ENCODE data around the gene TRANK1.

Gene TRANK1

GRCh38 chr3:36894914-36895313 is 49.9 kb downstream of the TRANK1 start:
- CTCF ChIA-PET = no interaction called here
- Histone ChIP-seq H3K36me3 (ENCODE audit: control insufficient read depth in 2 of 2, insufficient read depth in 1 of 2, low read length in 2 of 2) (no peaks in the 10 kb centered on the region), H3K4me1 (ENCODE audit: control insufficient read depth, insufficient read depth, low read length) (no peaks in the 10 kb centered on the region), H3K27ac (ENCODE audit: extremely low read depth, low read depth, low read length) (no peak overlapping the region), H3K4me3 (ENCODE audit: low read depth, low read length) (no peak overlapping the region), H3K9me3 (ENCODE audit: control insufficient read depth, insufficient read depth, low read depth, low read length) (no peaks in the 10 kb centered on the region)
- no peak for TF ChIP-seq RBAK (tag by site-specific recombination; IDR thresholded peaks at IDR 0.05)
- POLR2A ChIA-PET = no interaction called here

DNA sequence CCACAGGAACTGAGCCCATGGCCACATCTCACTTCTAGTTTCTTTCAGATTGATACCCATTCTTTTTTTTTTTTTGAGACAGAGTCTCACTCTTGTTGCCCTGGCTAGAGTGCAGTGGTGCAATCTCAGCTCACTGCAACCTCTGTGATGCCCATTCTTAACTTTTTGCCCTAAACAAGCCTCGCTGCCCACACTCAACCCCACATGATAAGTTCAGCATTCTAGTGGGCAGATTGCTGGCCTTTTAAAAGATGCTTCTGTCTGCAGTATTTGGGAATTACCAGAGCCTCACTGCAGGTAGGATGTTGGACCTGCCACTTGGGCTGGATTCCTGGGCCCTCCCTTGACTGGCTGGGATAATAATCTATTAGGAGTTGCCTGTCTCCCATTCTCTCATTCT is 51.0 kb downstream of the TRANK1 start:
- no peak overlapping the region for H3K27ac ChIP-seq (ENCODE audit: extremely low read depth, low read depth, low read length)
- H3K36me3 ChIP-seq (ENCODE audit: control insufficient read depth in 2 of 2, insufficient read depth in 1 of 2, low read length in 2 of 2) = no peaks in the 10 kb centered on the region
- POLR2A ChIA-PET = interaction anchor here (1.4 kb wide), 1 partner anchor 12 kb away, joined by 3 read pairs; no protein-coding TSS in a partner anchor
- TF ChIP-seq ZNF37A (tag by site-specific recombination; IDR thresholded peaks at IDR 0.05) = no peak
- TF ChIP-seq, protein P1, sequence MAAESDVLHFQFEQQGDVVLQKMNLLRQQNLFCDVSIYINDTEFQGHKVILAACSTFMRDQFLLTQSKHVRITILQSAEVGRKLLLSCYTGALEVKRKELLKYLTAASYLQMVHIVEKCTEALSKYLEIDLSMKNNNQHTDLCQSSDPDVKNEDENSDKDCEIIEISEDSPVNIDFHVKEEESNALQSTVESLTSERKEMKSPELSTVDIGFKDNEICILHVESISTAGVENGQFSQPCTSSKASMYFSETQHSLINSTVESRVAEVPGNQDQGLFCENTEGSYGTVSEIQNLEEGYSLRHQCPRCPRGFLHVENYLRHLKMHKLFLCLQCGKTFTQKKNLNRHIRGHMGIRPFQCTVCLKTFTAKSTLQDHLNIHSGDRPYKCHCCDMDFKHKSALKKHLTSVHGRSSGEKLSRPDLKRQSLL (tag by site-specific recombination; IDR thresholded peaks at IDR 0.05) = no peak
- TF ChIP-seq ZNF175 (tag by site-specific recombination; IDR thresholded peaks at IDR 0.05) = no peak
- CTCF ChIA-PET = no interaction called here
- no peaks in the 10 kb centered on the region for H3K9me3 ChIP-seq (ENCODE audit: control insufficient read depth, insufficient read depth, low read depth, low read length)
- no peak overlapping the region for H3K4me3 ChIP-seq (ENCODE audit: low read depth, low read length)
- no peaks in the 10 kb centered on the region for H3K4me1 ChIP-seq (ENCODE audit: control insufficient read depth, insufficient read depth, low read length)

DNA sequence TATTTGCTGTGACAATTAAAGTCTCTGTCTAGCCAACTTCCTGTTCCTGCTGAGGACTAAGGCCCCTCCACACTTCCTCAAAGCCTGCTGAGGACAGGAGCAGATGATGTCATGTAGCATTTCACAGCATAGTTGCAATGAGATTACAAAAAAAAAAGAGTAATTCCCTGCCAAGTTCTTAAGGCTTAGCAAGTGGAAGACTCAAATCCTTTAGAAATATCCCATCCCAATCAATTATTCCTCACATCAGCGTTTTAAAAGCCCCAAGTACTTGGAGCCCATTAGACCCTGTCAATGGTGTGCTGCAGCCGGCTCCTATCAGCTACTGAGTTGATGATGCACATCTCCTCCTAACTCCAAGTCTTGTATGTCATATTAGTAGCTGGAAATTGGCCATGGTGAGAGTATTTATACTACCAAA is 51.7 kb downstream of the TRANK1 start:
- TF ChIP-seq HIC1 (tag by site-specific recombination; IDR thresholded peaks at IDR 0.05) (no peak), ZNF148 (tag by site-specific recombination; IDR thresholded peaks at IDR 0.05; ENCODE audit: borderline replicate concordance) (no peak), ZNF175 (tag by site-specific recombination; IDR thresholded peaks at IDR 0.05) (no peak), ZNF621 (tag by site-specific recombination; IDR thresholded peaks at IDR 0.05) (no peak), SETDB1 (IDR thresholded peaks at IDR 0.05; ENCODE audit: insufficient read length, low read length) (no peak), ZNF76 (tag by site-specific recombination; IDR thresholded peaks at IDR 0.05; ENCODE audit: borderline replicate concordance, low read depth) (no peak), ZBTB21 (tag by site-specific recombination; IDR thresholded peaks at IDR 0.05) (peak; percentile 43; the same call in 1 of the 2 replicates), ZNF629 (tag by site-specific recombination; IDR thresholded peaks at IDR 0.05) (0 out of 2 replicates have a peak, but pooled peaks have one; percentile 40)
- TF ChIP-seq, protein P2, sequence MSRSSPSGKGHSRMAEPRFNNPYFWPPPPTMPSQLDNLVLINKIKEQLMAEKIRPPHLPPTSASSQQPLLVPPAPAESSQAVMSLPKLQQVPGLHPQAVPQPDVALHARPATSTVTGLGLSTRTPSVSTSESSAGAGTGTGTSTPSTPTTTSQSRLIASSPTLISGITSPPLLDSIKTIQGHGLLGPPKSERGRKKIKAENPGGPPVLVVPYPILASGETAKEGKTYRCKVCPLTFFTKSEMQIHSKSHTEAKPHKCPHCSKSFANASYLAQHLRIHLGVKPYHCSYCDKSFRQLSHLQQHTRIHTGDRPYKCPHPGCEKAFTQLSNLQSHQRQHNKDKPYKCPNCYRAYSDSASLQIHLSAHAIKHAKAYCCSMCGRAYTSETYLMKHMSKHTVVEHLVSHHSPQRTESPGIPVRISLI (tag by site-specific recombination; IDR thresholded peaks at IDR 0.05) = 0 out of 2 replicates have a peak, but pooled peaks have one; percentile 30
- TF ChIP-seq, protein P3, sequence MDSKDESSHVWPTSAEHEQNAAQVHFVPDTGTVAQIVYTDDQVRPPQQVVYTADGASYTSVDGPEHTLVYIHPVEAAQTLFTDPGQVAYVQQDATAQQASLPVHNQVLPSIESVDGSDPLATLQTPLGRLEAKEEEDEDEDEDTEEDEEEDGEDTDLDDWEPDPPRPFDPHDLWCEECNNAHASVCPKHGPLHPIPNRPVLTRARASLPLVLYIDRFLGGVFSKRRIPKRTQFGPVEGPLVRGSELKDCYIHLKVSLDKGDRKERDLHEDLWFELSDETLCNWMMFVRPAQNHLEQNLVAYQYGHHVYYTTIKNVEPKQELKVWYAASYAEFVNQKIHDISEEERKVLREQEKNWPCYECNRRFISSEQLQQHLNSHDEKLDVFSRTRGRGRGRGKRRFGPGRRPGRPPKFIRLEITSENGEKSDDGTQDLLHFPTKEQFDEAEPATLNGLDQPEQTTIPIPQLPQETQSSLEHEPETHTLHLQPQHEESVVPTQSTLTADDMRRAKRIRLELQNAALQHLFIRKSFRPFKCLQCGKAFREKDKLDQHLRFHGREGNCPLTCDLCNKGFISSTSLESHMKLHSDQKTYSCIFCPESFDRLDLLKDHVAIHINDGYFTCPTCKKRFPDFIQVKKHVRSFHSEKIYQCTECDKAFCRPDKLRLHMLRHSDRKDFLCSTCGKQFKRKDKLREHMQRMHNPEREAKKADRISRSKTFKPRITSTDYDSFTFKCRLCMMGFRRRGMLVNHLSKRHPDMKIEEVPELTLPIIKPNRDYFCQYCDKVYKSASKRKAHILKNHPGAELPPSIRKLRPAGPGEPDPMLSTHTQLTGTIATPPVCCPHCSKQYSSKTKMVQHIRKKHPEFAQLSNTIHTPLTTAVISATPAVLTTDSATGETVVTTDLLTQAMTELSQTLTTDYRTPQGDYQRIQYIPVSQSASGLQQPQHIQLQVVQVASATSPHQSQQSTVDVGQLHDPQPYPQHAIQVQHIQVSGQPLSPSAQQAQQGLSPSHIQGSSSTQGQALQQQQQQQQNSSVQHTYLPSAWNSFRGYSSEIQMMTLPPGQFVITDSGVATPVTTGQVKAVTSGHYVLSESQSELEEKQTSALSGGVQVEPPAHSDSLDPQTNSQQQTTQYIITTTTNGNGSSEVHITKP (tag by site-specific recombination; IDR thresholded peaks at IDR 0.05) = no peak
- TF ChIP-seq, protein P4, sequence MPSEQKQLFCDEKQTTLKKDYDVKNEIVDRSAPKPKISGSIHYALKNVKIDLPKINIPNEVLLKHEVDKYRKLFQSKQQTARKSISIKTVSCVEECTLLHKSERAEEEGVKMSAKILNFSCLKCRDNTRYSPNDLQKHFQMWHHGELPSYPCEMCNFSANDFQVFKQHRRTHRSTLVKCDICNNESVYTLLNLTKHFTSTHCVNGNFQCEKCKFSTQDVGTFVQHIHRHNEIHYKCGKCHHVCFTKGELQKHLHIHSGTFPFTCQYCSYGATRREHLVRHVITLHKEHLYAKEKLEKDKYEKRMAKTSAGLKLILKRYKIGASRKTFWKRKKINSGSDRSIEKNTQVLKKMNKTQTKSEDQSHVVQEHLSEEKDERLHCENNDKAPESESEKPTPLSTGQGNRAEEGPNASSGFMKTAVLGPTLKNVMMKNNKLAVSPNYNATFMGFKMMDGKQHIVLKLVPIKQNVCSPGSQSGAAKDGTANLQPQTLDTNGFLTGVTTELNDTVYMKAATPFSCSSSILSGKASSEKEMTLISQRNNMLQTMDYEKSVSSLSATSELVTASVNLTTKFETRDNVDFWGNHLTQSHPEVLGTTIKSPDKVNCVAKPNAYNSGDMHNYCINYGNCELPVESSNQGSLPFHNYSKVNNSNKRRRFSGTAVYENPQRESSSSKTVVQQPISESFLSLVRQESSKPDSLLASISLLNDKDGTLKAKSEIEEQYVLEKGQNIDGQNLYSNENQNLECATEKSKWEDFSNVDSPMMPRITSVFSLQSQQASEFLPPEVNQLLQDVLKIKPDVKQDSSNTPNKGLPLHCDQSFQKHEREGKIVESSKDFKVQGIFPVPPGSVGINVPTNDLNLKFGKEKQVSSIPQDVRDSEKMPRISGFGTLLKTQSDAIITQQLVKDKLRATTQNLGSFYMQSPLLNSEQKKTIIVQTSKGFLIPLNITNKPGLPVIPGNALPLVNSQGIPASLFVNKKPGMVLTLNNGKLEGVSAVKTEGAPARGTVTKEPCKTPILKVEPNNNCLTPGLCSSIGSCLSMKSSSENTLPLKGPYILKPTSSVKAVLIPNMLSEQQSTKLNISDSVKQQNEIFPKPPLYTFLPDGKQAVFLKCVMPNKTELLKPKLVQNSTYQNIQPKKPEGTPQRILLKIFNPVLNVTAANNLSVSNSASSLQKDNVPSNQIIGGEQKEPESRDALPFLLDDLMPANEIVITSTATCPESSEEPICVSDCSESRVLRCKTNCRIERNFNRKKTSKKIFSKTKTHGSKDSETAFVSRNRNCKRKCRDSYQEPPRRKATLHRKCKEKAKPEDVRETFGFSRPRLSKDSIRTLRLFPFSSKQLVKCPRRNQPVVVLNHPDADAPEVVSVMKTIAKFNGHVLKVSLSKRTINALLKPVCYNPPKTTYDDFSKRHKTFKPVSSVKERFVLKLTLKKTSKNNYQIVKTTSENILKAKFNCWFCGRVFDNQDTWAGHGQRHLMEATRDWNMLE (tag by site-specific recombination; conservative IDR thresholded peaks at IDR 0.05; ENCODE audit: low read depth) = peak; percentile 45; the same call in 1 of the 2 replicates
- Histone ChIP-seq H3K4me1 (ENCODE audit: control insufficient read depth, insufficient read depth, low read length) (no peaks in the 10 kb centered on the region), H3K4me3 (ENCODE audit: low read depth, low read length) (no peak overlapping the region), H3K36me3 (ENCODE audit: control insufficient read depth in 2 of 2, insufficient read depth in 1 of 2, low read length in 2 of 2) (no peaks in the 10 kb centered on the region), H3K27ac (ENCODE audit: extremely low read depth, low read depth, low read length) (no peak overlapping the region), H3K9me3 (ENCODE audit: control insufficient read depth, insufficient read depth, low read depth, low read length) (no peaks in the 10 kb centered on the region)
- ChIA-PET CTCF (interaction anchor here (0.7 kb wide), 1 partner anchor 16 kb away, joined by 4 read pairs; no protein-coding TSS in a partner anchor), POLR2A (interaction anchor here (1.4 kb wide), 1 partner anchor 13 kb away, joined by 3 read pairs; no protein-coding TSS in a partner anchor)

Measured in HEK293 (cell line).